Fibroblast of pulmonary artery (primary cell): Measurements from ENCODE around the gene GPR62.
A peak's percentile ranks its signal among the peaks of the same experiment; 100 is the strongest.

ENCODE experiments used
- DNase-seq: peaks from one replicate; pipeline ENCODE4 v3.0.0-alpha.2; 2010; ENCODE audit warnings: low read depth
- H3K4me3 ChIP-seq: replicated peaks from 2 replicates; pipeline ENCODE4 v1.5.1; 2011; ENCODE audit warnings: low read depth, mild to moderate bottlenecking, control low read depth, low read length, moderate library complexity
- TF ChIP-seq, protein P1 (sequence below): IDR thresholded peaks from 2 replicates; pipeline ENCODE4 v1.5.1; 2011; ENCODE audit warnings: mild to moderate bottlenecking, control low read depth, low read length, inconsistent platforms; ENCODE audit errors: missing control alignments

The GPR62 gene

DNA sequence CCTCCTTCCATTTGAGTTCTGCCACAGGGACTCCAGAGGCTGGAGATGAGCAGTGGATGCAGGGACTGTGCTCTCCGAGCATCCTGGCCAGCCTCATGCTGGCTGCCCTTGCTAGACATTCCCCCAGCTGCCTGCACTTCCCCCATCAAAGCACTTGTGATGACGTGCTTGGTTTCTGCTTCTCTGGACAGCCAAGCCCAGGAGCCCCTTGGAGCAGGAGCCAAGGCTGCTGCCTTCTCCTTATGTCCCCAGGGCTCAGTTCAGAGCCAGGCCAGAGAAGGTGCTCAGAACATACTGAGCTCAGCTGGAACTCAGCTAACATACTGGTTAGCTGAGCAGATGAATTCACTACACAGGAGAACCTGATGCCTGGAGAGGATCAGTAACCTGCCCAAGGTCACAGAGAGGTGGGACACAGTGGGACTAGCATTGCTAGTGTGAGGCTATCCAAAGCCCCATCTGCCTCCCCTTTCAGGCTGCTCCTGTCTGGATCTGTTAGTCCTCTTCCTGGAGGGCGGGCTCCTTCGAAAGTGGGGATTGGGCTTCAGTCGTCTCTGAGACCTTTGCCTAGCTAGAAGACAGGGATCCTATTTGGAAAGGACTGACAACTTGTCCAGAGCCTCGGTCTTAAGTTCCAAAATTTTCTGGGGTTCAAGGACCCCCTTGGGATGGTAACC is 7.8 kb downstream of the GPR62 start:
- DNase-seq = no peak
- TF ChIP-seq, protein P1, sequence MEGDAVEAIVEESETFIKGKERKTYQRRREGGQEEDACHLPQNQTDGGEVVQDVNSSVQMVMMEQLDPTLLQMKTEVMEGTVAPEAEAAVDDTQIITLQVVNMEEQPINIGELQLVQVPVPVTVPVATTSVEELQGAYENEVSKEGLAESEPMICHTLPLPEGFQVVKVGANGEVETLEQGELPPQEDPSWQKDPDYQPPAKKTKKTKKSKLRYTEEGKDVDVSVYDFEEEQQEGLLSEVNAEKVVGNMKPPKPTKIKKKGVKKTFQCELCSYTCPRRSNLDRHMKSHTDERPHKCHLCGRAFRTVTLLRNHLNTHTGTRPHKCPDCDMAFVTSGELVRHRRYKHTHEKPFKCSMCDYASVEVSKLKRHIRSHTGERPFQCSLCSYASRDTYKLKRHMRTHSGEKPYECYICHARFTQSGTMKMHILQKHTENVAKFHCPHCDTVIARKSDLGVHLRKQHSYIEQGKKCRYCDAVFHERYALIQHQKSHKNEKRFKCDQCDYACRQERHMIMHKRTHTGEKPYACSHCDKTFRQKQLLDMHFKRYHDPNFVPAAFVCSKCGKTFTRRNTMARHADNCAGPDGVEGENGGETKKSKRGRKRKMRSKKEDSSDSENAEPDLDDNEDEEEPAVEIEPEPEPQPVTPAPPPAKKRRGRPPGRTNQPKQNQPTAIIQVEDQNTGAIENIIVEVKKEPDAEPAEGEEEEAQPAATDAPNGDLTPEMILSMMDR = no peak

GRCh38 chr3:51963951-51964451 is 8.8 kb downstream of the GPR62 start:
- TF ChIP-seq, protein P1 = no peak
- no peak for DNase-seq
- H3K4me3 ChIP-seq = no peak overlapping the region

More for the DNA sequence above, 7.8 kb downstream of the GPR62 start:
- no peak overlapping the region for H3K4me3 ChIP-seq

- H3K4me3 ChIP-seq = no peak overlapping the region
- no peak for DNase-seq
- TF ChIP-seq, protein P1 = no peak
Observed at GRCh38 chr3:51964521-51964920, 9.3 kb downstream of the GPR62 start.

DNA sequence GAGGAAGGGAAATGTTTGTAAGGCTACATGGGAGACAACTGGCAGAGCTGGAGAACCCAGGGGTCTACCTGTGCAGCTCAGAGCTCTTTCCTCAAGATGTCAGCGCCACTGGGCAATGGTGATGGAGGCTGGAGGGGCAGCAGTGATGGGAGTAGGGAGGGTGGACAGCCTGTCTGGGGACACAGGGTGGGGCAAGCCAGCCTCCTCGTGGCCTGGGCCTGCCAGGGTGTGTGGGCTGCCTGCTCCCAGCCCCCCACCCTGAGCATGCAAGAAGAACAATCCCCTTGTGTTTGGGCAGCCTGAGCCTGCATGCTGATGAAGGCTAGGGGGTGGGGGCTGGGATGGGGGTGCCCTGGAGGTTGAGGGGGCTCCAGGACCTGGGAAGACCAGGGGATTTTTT is 10.8 kb downstream of the GPR62 start:
- TF ChIP-seq, protein P1 = no peak
- no peak overlapping the region for H3K4me3 ChIP-seq
- no peak for DNase-seq

DNA sequence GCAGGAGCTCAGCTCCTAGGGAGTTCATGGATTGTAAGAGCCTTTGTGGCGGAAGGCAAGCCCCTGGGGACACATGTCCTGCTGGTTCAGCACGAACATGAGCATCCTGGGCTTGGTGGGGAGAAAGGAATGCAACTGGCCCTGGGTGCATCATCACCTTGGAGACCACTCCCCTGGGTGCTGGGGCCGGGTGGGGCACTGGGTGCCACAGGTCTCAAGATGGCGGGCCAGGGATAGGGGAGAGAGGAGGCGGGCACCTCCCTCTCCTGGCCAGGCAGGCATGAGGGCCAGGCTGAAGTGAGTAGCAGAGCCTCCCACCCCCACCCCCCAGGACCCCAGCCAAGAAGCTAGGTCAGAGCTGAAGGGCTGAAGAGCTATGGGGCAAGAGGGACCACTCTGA is 11.3 kb downstream of the GPR62 start:
- no peak for DNase-seq
- peak overlapping the region; percentile 67 for H3K4me3 ChIP-seq
- TF ChIP-seq, protein P1 = no peak

GRCh38 chr3:51966922-51967383 is 11.8 kb downstream of the GPR62 start:
- no peak for DNase-seq
- H3K4me3 ChIP-seq = peak overlapping the region; percentile 67
- TF ChIP-seq, protein P1 = no peak
